GM21360 (cell line): ENCODE measurements around the gene OTOGL.
"Not testable (repeated sequence)": the region's sequence is repeated elsewhere in the genome, so short reads cannot be mapped to it uniquely, and the experiment has no call there.

Experiments
- ATAC-seq: cut with Tn5 transposase; IDR thresholded peaks from one replicate; pipeline ENCODE4 v1.9.1; 2021; ENCODE audit warnings: mild to moderate bottlenecking, moderate library complexity; ENCODE audit not compliant: unreplicated experiment

Gene OTOGL

DNA sequence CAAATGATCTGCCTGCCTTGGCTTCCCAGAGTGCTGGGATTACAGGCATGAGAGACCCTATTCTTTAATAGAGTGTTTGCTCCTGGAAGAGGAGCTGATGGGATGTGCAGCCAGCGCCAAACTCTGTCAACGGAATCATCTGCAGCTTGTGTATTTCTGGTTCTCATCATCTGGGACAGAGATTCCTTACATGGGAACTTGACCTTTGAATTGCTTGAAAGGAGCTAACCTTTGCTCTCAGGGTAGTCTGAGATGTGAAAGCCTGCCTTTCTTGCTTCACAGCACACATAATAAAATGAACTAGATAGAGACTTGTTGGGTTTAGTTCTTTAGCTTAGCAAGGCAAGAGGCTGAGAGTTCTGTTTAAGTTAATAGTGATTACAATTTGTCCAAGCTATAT lies 120.0 kb downstream of the OTOGL start:
- no peak for ATAC-seq

DNA sequence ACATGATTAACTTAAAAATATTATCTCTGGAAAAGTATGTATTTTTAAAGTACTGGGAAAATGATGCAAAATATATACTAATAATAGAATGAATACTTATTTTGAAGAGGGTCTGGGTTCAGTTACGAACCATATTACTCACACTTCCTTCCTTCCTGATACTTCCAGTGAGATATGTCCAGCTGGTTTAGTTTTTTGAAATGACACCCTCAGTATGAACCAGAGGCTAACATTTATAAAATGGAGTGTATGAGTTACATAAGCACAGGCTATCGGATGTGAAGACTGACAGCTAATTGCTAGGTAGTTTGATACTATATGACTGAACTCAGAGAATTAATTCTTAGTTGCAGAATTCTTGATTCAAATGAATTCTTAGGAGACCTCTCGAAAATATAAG lies 122.9 kb downstream of the OTOGL start:
- ATAC-seq = no peak

DNA sequence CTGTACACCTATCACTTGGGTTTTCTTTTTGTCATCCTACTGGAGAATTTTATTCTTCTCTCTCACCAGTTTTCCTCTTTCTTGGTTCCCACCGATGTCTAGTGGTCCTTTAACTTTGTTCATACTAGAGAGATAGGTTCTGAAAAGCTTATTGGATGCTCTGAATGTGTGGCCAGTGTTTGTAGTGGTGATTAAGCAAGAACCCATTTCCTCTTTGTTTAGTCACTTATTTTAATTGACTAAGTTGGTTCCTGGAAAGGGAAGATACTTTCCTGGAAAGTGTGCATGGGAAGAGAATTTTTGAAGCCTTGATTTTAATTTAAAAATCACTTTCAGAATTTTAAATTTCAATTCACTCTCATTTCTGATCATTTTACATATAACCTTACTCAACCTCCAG lies 127.2 kb downstream of the OTOGL start:
- no peak for ATAC-seq

DNA sequence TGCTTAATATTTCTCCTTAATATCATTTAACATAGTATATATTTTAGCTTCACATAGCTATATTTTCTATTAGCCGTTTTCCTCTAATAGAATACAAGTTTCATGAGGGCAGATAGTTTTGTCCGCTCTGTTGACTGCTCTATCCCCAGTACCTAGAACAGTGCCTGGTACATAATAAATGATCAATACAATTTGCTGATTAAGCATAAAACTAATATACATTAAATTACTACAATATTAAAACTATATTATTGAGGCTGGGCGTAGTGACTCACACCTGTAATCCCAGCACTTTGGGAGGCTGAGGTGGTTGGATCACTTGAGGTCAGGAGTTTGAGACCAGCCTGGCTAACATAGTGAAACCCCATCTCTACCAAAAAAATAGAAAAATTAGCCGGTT lies 128.6 kb downstream of the OTOGL start:
- not testable (repeated sequence) for ATAC-seq

DNA sequence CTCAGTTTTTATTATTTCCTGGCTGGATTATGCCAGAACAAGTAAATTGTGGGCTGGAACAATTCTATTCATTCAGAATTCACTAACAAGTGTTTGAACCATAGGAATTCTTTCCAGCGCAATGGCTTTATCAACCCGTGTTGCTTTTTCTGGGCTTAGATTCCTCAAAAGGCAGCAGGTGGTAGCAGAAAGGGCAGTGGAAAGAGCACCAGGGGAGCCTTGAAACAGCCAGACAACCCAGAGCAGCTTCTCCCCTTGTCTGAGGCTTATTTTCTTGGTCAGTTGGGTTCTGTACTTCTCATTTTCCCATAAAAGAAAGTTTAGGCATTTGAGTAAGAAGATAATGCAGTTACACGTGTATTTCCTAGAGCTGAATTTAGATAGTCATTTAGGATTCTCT lies 130.7 kb downstream of the OTOGL start:
- ATAC-seq = no peak

DNA sequence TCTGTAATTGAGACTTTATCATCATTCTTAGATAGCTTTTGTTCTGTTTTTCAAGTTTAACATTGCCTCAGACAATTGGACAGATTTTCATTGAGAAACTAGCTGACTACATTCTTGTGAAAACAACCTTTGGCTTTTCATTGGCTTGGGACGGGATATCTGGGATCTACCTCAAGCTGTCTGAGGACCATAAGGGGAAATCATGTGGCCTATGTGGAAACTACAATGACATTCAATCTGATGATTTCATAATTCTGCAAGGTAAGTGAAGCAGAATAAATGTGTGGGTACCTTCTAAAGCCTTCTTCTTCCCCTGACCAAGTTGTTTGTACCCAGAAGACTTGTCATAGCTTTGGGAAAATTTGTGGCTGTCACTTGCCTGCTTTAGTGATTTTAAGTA lies 133.5 kb downstream of the OTOGL start:
- no peak for ATAC-seq

DNA sequence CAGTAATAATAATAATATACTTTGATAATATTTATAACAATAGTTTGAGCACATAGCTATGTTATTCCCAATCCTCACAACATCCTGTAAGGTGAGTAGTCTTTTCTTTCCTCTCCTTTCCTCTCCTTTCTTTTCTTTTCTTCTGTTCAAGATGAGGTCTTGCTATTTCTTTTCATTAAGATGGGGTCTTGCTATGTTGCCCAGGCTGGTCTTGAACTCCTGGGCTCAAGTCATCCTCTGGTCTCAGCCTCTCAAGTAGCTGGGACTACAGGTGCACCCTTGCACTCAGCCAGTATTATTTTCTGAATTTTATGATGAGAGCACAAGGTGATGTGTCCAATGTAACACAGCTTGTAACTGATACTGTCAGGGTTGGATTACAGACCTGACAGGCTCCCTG lies 134.6 kb downstream of the OTOGL start:
- ATAC-seq = no peak

DNA sequence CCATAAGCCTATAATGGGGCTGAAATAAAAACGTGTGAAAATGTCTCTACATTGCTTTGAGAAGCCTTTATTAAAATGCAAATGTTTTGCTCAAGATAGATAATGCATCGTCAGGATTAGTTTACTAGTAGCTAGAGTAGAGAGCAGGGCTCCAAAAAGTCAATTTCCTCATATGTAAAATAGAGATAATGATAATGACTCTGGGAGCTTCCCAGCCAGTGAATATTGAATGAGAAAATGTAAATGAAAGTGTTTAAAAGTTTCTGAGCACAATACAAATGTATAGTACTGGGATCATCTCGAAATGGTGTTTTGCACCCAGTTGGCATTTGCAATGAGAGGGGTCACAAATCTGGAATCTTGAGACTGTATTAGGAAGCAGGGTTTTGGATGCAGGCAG lies 135.3 kb downstream of the OTOGL start:
- no peak for ATAC-seq

DNA sequence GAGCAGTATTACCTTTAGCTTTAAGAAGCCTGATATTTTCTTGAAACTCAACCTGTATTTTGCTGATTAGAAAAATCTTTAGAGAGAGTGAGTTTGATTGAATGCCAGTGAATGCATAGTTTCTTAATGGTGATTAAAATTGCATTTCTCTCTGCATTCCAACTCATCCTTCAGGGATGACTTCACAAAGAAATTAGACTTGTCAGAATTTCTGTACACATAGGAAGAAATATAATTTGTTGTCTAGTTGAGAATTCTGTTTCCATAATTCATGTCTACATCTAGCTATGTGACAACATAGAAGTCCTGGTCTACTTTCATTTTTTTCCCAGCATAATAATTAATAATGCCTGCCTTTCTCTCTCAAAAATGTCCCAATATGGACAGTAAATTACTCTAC lies 136.6 kb downstream of the OTOGL start:
- ATAC-seq = no peak

DNA sequence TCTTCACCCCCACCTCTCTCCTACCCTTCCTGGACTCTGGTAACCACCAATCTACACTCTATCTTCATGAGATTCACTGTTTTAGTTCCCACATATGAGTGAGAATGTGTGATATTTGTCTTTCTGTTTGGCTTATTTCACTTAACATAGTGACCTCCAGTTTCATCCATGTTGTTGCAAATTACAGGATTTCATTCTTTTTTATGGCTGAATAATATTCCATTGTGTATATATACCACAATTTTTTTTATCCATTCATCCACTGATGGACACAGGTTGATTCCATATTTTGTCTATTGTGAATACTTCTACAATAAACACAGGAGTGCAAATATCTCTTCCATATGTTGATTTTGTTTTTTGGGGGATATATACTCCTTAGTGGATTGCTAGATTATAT lies 140.5 kb downstream of the OTOGL start:
- no peak for ATAC-seq

DNA sequence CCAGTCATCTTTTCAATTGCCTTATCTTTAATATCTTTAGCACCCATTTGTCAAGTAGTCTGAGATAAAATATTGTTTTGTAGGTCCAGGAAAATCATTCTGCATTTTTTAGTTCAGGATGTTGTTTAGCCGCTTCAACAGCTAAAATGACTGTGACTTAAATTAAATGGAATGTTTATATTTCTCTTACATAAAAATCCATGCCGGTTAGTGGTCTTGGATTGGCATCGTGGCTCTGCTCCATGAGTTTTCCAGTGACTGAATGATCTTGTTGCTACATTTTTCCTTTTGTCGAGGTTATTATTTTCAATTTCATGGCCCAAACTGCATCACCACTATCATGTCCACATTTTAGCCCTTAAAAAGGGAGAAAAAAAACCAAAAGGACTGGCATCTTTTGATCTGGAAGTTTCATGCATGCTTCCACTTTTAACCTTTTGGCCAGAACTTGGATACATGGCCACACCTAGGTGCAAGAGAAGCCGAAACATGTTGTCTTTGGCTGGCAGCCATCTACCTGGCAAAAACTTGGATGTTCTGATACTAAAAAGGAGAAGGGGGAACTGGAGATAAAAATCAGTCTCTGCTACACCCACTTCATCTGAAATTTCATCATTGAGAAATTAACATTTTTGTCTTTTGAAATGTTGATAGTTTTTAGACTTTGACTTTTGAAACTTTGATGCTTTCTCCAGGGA lies 142.4 kb downstream of the OTOGL start:
- ATAC-seq = no peak

DNA sequence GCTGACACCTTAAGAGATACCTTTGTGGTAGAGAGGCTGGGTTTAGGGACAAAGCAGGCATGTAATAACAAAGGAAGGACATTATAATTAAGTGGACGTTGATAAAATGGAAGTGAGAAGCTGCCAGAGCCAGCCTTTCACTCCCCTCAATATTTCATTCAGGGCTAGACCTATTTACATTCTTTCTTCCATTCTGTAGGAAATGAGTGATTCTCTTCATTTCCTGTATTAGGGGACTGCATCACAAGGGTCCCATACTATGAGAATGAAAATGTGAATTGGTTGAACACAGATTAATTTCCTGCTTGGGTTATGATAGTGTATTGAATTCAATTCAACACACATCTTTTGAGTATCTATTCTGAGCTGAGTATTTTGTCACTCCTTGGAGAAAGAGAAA lies 143.0 kb downstream of the OTOGL start:
- no peak for ATAC-seq

DNA sequence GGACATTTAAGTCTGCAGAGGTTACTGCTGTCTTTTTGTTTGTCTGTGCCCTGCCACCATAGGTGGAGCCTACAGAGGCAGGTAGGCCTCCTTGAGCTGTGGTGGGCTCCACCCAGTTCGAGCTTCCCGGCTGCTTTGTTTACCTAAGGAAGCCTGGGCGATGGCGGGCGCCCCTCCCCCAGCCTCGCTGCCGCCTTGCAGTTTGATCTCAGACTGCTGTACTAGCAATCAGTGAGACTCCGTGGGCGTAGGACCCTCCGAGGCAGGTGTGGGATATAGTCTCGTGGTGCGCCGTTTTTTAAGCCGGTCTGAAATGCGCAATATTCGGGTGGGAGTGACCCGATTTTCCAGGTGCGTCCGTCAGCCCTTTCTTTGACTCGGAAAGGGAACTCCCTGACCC lies 150.2 kb downstream of the OTOGL start:
- ATAC-seq = not testable (repeated sequence)

DNA sequence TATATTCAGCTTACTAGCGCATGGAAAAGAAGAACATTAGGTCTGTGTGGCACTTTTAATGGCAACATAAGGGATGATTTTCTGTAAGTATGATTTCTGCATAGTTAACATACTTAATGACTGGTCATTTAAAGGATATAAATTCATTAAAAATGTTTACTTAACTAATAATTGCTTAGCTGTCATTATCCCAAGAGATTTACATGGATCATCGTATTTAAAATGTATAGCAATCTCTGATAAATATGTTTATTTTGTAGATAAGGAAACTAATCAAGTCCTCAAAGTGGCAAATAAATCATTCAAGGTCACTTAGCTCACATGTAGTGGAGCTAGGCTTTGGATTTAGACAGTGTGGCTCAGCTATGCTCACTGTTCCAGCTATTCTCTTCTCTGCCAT lies 158.6 kb downstream of the OTOGL start:
- ATAC-seq = no peak

DNA sequence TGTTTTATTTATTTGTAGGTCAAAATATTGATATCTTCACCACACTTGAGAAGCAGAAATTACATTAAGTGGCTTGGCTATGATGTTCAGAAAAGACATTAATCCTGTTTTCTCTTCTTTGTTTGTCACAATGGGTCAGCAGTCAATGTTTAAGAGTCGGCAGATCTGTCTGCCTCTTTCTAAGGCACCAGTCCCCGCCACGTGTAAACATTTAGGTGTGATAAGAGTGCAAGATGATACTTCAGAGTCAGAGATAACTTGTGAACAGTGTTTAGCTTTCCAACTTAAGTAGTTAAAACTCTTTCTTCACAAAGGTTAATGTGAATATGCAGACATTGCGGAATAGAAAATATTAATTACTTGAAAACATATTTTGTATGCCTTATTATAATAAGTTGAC lies 160.9 kb downstream of the OTOGL start:
- ATAC-seq = no peak

DNA sequence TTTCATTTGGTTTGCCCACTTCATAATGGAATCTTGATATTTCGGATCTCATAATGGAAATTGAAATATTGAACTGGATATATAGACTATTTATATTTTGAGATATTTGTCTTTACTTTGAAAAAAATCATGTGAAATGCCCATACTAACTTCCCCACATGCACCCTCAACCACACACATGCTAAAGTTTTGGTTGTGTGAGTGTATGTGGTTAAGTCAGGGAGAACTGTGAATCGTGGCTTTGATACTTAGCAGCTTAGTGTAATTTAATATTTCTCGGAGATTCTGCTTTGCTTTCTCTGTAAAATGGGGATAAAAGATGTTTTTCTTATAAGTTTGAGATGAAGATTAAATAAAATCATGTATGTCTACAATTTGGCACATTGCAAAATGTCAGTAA lies 162.1 kb downstream of the OTOGL start:
- ATAC-seq = no peak

DNA sequence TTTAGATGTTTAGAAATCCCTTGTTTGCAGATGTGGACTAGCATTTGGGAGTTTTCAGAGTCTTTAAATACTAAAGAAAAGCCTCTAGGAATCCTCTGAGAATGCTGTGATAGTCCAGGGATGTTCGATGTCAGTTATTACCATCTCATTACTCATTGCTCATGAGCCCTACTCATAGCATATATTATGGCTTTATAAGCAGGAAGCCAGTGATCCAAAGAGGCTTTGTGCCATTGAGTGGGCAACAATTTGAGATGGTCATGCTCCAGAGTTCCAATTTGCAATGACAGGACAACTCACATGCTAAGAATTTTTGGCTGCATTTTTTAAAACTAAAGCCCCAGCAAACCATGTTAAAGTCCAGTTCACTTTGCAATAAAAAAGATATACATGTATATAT lies 163.0 kb downstream of the OTOGL start:
- no peak for ATAC-seq

DNA sequence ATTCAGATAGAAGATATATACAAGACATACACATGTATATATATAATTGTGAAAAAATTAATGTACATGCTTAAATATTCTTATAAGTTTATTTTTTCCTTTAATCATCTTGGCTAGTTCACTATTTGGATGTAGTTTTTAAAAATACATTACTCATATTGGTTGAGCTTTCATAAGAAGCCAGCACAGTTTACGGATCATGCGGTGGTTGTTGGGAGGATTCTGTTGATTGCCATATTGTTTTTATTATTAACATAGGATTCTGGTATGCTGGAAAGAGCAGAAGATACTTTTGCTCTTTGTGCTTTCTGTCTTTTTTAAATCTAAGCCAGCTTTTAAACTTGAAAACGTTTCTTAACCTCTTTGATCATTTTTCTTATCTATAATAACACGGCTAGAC lies 163.4 kb downstream of the OTOGL start:
- no peak for ATAC-seq

DNA sequence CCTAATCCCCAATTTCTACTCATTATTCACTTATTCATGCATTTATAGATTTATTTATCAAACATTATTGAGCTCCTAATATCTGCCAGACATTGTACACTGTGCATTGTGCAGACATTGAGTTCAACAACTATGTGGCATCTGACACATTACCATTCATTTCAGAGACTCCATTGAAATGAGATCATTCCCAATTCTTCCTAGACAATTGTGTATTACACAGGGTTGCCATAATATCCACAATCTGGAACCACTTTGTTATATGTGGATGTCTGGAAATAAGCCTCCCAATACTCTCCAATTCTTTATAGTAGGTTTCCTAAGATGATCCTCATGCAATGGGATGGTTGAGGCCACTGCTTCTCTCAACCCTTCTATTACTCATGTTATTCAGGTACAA lies 165.0 kb downstream of the OTOGL start:
- no peak for ATAC-seq

DNA sequence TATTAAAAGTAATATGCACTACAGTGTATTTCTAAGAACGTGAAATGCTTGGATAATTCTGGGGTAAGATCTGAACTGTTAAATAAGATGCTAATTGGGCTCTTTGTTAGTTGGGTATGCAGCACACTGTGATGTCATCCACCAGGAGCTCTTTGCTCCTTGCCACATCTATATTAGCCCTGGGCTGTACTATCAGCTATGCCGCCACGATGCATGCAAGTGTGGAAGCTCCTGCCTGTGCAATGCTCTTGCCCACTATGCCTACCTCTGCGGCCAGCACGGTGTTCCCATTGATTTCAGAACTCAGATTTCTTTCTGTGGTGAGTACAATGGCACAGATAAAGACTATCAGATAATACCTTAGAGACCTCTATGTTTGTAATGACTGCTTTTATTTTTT lies 165.6 kb downstream of the OTOGL start:
- ATAC-seq = no peak

DNA sequence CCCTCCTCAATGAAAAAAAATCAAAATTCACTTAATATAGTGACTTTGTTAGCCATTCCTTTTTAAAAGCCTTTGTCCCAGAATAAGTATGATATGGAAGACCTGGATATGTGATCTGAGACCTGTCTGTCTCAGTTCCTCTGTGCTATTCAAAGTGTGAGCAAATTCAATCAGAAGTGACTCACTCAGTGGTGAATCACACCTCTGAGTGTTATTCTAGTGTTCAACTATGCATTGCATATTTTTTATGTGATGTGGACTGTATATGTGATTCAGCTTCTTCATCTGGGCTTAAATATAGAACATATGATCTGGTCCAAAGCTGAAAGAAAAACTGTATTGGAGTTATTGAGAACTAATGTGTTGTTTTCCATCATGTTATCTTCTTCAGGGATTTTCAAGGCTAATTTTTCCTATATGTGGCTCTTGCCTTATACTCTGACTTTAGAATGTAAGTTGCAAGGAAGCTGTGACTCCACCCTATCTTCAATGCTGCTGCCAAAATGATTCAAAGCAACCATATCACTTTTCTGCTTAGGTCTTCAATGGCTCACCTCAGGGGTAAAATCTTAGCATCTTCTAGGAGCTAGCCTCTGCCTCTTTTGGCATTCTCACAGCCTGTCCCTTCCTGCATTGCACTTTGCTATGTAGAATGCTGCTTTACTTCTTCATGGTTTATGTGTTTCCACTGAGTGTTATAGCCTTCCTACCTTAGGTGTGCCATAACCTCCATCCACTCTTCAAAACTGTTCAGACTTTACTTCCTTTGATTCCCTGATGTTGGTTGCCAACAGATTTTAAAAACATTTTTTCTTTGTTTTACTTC lies 169.8 kb downstream of the OTOGL start:
- ATAC-seq = no peak

DNA sequence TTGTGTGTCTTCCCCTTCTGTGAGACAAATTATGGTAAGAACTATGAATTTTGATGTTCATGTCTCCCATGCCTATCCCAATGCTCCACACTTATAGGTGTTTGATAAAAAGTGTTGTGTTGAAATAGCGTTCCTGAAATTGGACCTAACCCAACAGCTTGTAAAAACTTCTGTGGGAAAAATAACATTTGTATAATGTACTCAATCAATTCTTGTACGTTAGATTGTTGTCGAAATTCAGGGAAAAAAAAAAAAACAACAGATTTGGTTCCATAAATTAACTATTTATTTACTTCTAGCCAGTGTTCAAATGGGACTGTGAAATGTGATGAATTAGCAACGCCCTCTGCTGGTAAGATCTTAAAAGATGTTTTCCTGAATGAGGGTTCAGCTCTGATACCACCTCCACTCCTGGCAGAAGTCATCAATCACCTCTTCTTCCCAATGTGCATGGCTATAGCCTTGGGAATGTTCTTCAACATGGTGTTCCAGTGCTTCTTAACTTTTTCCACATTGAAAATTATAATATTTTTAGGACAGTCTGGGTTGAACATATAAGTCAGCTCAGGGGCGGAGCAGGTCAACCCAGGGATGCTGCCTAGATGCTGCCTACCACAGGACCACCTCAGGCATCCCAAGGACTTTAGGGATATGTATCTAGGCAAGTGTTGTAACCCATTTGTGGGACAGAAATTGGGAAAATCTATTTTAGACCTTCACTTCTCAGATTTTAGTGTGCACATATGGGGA lies 170.6 kb downstream of the OTOGL start:
- ATAC-seq = peak; percentile 69
